PC-3 (cell line): ENCODE data around the gene C16orf95. TPM values are rescaled to one million over a fixed set of nuclear protein-coding genes. Genes with fewer than 3 reads are reported as not detected.

Experiments
- ATAC-seq: fragments of 200-7000 bp; cut with Tn5 transposase; 2 replicates; pipeline ENCODE4 v1.9.1; 2020; ENCODE audit warnings: mild to moderate bottlenecking, moderate library complexity
- BruUV-seq: library from RNA; stranded (reverse); fragments of 400-500 nt; replicated peaks from 2 replicates; lab custom pipeline; 2021; lab: Mats Ljungman, UMichigan
- CTCF ChIA-PET: fragments of 300-600 bp; sonication (Branson Sonifier 250); formaldehyde crosslinking; loops from one replicate; lab custom pipeline; 2022; ENCODE audit warnings: antibody characterized with exemption; lab: Charles Lee
- POLR2A ChIA-PET: fragments of 300-600 bp; sonication (Branson Sonifier 250); formaldehyde crosslinking; loops from one replicate; lab custom pipeline; 2022; ENCODE audit warnings: antibody characterized with exemption; ENCODE audit not compliant: unreplicated experiment; lab: Charles Lee
- DNase-seq: peaks from one replicate; pipeline ENCODE4 v3.0.0-alpha.2; 2015
- H2AFZ ChIP-seq: fragments of 300-600 bp; sonication (generic); 2 replicates; pipeline ENCODE4 v1.6.0; 2016; ENCODE audit warnings: antibody characterized with exemption, low read length
- H3F3A ChIP-seq: fragments of 300-600 bp; sonication (generic); one replicate; pipeline ENCODE4 v1.6.0; 2017; ENCODE audit warnings: antibody characterized with exemption, low read length, control low read depth, mild to moderate bottlenecking; ENCODE audit not compliant: unreplicated experiment
- H3K27ac ChIP-seq: fragments of 300-600 bp; sonication (generic); 2 replicates; pipeline ENCODE4 v1.5.1; 2016; ENCODE audit warnings: mild to moderate bottlenecking, low read length
- H3K27me3 ChIP-seq: fragments of 300-600 bp; sonication (generic); 2 replicates; pipeline ENCODE4 v1.6.1; 2016; ENCODE audit warnings: low read length, mixed read lengths
- H3K36me3 ChIP-seq: fragments of 300-600 bp; sonication (generic); 2 replicates; pipeline ENCODE4 v1.6.1; 2016; ENCODE audit warnings: low read depth, mixed run types, low read length, mixed read lengths
- H3K4me1 ChIP-seq: fragments of 300-600 bp; sonication (generic); 2 replicates; pipeline ENCODE4 v1.5.1; 2016; ENCODE audit warnings: low read length; ENCODE audit not compliant: insufficient read depth
- H3K4me2 ChIP-seq: fragments of 300-600 bp; sonication (generic); 2 replicates; pipeline ENCODE4 v1.6.0; 2016; ENCODE audit warnings: low read length
- H3K4me3 ChIP-seq: fragments of 300-600 bp; sonication (generic); 2 replicates; pipeline ENCODE4 v1.5.1; 2016; ENCODE audit warnings: mild to moderate bottlenecking, low read length, mixed read lengths
- H3K79me2 ChIP-seq: fragments of 300-600 bp; sonication (generic); 2 replicates; pipeline ENCODE4 v1.6.1; 2017; ENCODE audit warnings: low read length, mixed read lengths
- H3K9ac ChIP-seq: fragments of 300-600 bp; sonication (generic); 2 replicates; pipeline ENCODE4 v1.6.0; 2016; ENCODE audit warnings: mild to moderate bottlenecking, low read length
- H3K9me2 ChIP-seq: fragments of 300-600 bp; sonication (generic); replicated peaks from 2 replicates; pipeline ENCODE4 v1.6.1; 2016; ENCODE audit warnings: mixed run types, low read length, mixed read lengths
- H3K9me3 ChIP-seq: fragments of 300-600 bp; sonication (generic); 2 replicates; pipeline ENCODE4 v1.6.1; 2016; ENCODE audit warnings: low read length, mixed read lengths
- H4K20me1 ChIP-seq: fragments of 300-600 bp; sonication (generic); 2 replicates; pipeline ENCODE4 v1.6.1; 2016; ENCODE audit warnings: low read length, mixed read lengths
- CTCF ChIP-seq: fragments of 300-600 bp; sonication (generic); conservative IDR thresholded peaks from 2 replicates; pipeline ENCODE4 v1.5.1; 2017; ENCODE audit warnings: antibody characterized with exemption, low read depth, mild to moderate bottlenecking, low read length
- EZH2 ChIP-seq: fragments of 300-600 bp; sonication (generic); IDR thresholded peaks from one replicate; pipeline ENCODE4 v1.6.1; 2017; ENCODE audit warnings: antibody characterized with exemption, mild to moderate bottlenecking, low read length; ENCODE audit not compliant: unreplicated experiment
- EZH2phosphoT487 ChIP-seq: fragments of 300-600 bp; sonication (generic); IDR thresholded peaks from 2 replicates; pipeline ENCODE4 v1.6.1; 2018; ENCODE audit warnings: mild to moderate bottlenecking, antibody characterized with exemption, low read length, borderline replicate concordance
- intact Hi-C: fragments of 100-400 bp; cut with micrococcal nuclease; formaldehyde crosslinking; loops from 2 replicates; pipeline ENCODE4 v1.9.0; 2023
- total RNA-seq: library from RNA; depleted of rRNA; stranded (reverse); fragments of >200 nt; gene quantifications from 2 replicates; pipeline ENCODE4 v1.2.3, GENCODE V29; 2014

Gene C16orf95
- total RNA-seq, 1 experiment from 2014 or later, result 2.4 TPM

- no peaks in the 10 kb centered on the region for H3K27me3 ChIP-seq
Observed at GRCh38 chr16:87328846-87329245, 11.7 kb upstream of the C16orf95 start.

GRCh38 chr16:87327798-87328495 is 10.8 kb upstream of the C16orf95 start:
- no peak overlapping the region for H3K27ac ChIP-seq
- no peak for DNase-seq
- CTCF ChIA-PET, result no interaction called here
- H3K79me2 ChIP-seq, result no peaks in the 10 kb centered on the region
- H3K27me3 ChIP-seq, result no peaks in the 10 kb centered on the region
- H3K36me3 ChIP-seq, result no peaks in the 10 kb centered on the region
- no peak overlapping the region for H3K4me3 ChIP-seq
- H3K4me1 ChIP-seq, result no peaks in the 10 kb centered on the region
- no peak overlapping the region for H2AFZ ChIP-seq
- H3K4me2 ChIP-seq, result no peak overlapping the region
- ATAC-seq, result no peak
- no peak for TF ChIP-seq EZH2
- TF ChIP-seq CTCF, result no peak
- TF ChIP-seq EZH2phosphoT487, result no peak
- no TSS peak for BruUV-seq
- H3K9me3 ChIP-seq, result no peaks in the 10 kb centered on the region
- POLR2A ChIA-PET, result no interaction called here
- H3F3A ChIP-seq, result no peaks in the 10 kb centered on the region
- H4K20me1 ChIP-seq, result no peaks in the 10 kb centered on the region
- intact Hi-C loops, result no loop called here
- H3K9ac ChIP-seq, result no peak overlapping the region
- no peaks in the 10 kb centered on the region for H3K9me2 ChIP-seq

More at GRCh38 chr16:87328846-87329245, 11.7 kb upstream of the C16orf95 start:
- H3K9ac ChIP-seq, result no peak overlapping the region
- no peak overlapping the region for H3K4me2 ChIP-seq
- no peaks in the 10 kb centered on the region for H4K20me1 ChIP-seq
- CTCF ChIA-PET, result no interaction called here
- H3K36me3 ChIP-seq, result no peaks in the 10 kb centered on the region
- no TSS peak for BruUV-seq
- H3K9me2 ChIP-seq, result no peaks in the 10 kb centered on the region
- DNase-seq, result no peak
- TF ChIP-seq EZH2phosphoT487 (no peak), EZH2 (no peak), CTCF (no peak)
- H3K79me2 ChIP-seq, result no peaks in the 10 kb centered on the region
- H3F3A ChIP-seq, result no peaks in the 10 kb centered on the region
- no peaks in the 10 kb centered on the region for H3K4me1 ChIP-seq
- no peak overlapping the region for H2AFZ ChIP-seq
- H3K27ac ChIP-seq, result no peak overlapping the region
- no peak for ATAC-seq
- H3K9me3 ChIP-seq, result no peaks in the 10 kb centered on the region
- POLR2A ChIA-PET, result no interaction called here
- intact Hi-C loops, result no loop called here
- no peak overlapping the region for H3K4me3 ChIP-seq

- no peak for TF ChIP-seq EZH2phosphoT487
- no peak for TF ChIP-seq EZH2
- TF ChIP-seq CTCF, result no peak
- no peaks in the 10 kb centered on the region for H3K36me3 ChIP-seq
- H3K27me3 ChIP-seq, result no peaks in the 10 kb centered on the region
- no peak overlapping the region for H3K4me2 ChIP-seq
- ATAC-seq (no peak), DNase-seq (no peak)
- H3K4me1 ChIP-seq, result no peaks in the 10 kb centered on the region
- POLR2A ChIA-PET, result no interaction called here
- no peaks in the 10 kb centered on the region for H4K20me1 ChIP-seq
- CTCF ChIA-PET, result no interaction called here
- no peaks in the 10 kb centered on the region for H3K79me2 ChIP-seq
- no peaks in the 10 kb centered on the region for H3K9me2 ChIP-seq
- intact Hi-C loops, result no loop called here
- H3K4me3 ChIP-seq, result no peak overlapping the region
- no peak overlapping the region for H2AFZ ChIP-seq
- no peak overlapping the region for H3K27ac ChIP-seq
- no peaks in the 10 kb centered on the region for H3F3A ChIP-seq
- H3K9ac ChIP-seq, result no peak overlapping the region
- H3K9me3 ChIP-seq, result no peaks in the 10 kb centered on the region
- no TSS peak for BruUV-seq
Observed at GRCh38 chr16:87326151-87326571, 9.0 kb upstream of the C16orf95 start.
